Neural progenitor cell (in vitro differentiated cells): Measurements from ENCODE around the gene ARHGAP45. TPM values are rescaled to one million over a fixed set of nuclear protein-coding genes. Genes with fewer than 3 reads are reported as not detected.

Source experiments
- DNase-seq: peaks from one replicate; pipeline ENCODE4 v3.0.0-alpha.2; 2016; ENCODE audit warnings: low spot score
- H2AFZ ChIP-seq: fragments of 200-600 bp; sonication (generic); replicated peaks from 2 replicates; pipeline ENCODE4 v1.6.1; 2016; ENCODE audit warnings: antibody characterized with exemption
- H3F3A ChIP-seq: fragments of 200-600 bp; sonication (generic); 2 replicates; pipeline ENCODE4 v1.6.1; 2016; ENCODE audit warnings: antibody characterized with exemption, low read depth
- H3K27ac ChIP-seq: fragments of 200-600 bp; sonication (generic); 2 replicates; pipeline ENCODE4 v1.5.1; 2016; ENCODE audit warnings: mild to moderate bottlenecking
- H3K27me3 ChIP-seq: fragments of 200-600 bp; sonication (generic); 2 replicates; pipeline ENCODE4 v1.6.1; 2016; ENCODE audit warnings: mild to moderate bottlenecking, moderate library complexity
- H3K36me3 ChIP-seq: fragments of 200-600 bp; sonication (generic); 2 replicates; pipeline ENCODE4 v1.5.1; 2016
- H3K4me1 ChIP-seq: fragments of 200-600 bp; sonication (generic); 2 replicates; pipeline ENCODE4 v1.6.1; 2016; ENCODE audit warnings: mixed run types
- H3K4me2 ChIP-seq: fragments of 200-600 bp; sonication (generic); 2 replicates; pipeline ENCODE4 v1.6.1; 2016
- H3K4me3 ChIP-seq: fragments of 200-600 bp; sonication (generic); 2 replicates; pipeline ENCODE4 v1.5.1; 2016
- H3K79me2 ChIP-seq: fragments of 200-600 bp; sonication (generic); 2 replicates; pipeline ENCODE4 v1.6.1; 2016; ENCODE audit warnings: low read depth
- H3K9ac ChIP-seq: fragments of 200-600 bp; sonication (generic); 2 replicates; pipeline ENCODE4 v1.6.1; 2016
- H3K9me3 ChIP-seq: fragments of 200-600 bp; sonication (generic); 2 replicates; pipeline ENCODE4 v1.5.1; 2016; ENCODE audit warnings: low read depth
- H4K20me1 ChIP-seq: fragments of 200-600 bp; sonication (generic); 2 replicates; pipeline ENCODE4 v1.6.1; 2016; ENCODE audit warnings: low read depth
- H3K27ac Mint-ChIP-seq: 3 replicates; pipeline ENCODE4 v1.8.0; 2021; ENCODE audit warnings: mixed read lengths
- H3K27me3 Mint-ChIP-seq: 2 replicates; pipeline ENCODE4 v1.8.0; 2022; ENCODE audit warnings: low read depth, mild to moderate bottlenecking, inconsistent platforms, moderate library complexity, mixed read lengths; ENCODE audit not compliant: insufficient read depth
- H3K36me3 Mint-ChIP-seq: 3 replicates; pipeline ENCODE4 v1.8.0; 2021; ENCODE audit warnings: mixed read lengths
- H3K4me1 Mint-ChIP-seq: 3 replicates; pipeline ENCODE4 v1.8.0; 2021; ENCODE audit warnings: mixed read lengths
- H3K4me3 Mint-ChIP-seq: 3 replicates; pipeline ENCODE4 v1.8.0; 2021; ENCODE audit warnings: mild to moderate bottlenecking, moderate library complexity, mixed read lengths
- H3K9me3 Mint-ChIP-seq: 3 replicates; pipeline ENCODE4 v1.8.0; 2020; ENCODE audit warnings: mixed read lengths
- EZH2 ChIP-seq: fragments of 200-600 bp; sonication (generic); IDR thresholded peaks from 2 replicates; pipeline ENCODE4 v1.6.1; 2017; ENCODE audit warnings: antibody characterized with exemption, mild to moderate bottlenecking, moderate library complexity
- EZH2phosphoT487 ChIP-seq: fragments of 200-600 bp; sonication (generic); IDR thresholded peaks from 2 replicates; pipeline ENCODE4 v1.6.1; 2017; ENCODE audit warnings: antibody characterized with exemption
- total RNA-seq: library from RNA; depleted of rRNA; stranded (reverse); fragments of >200 nt; gene quantifications from 2 replicates; pipeline ENCODE4 v1.2.3, GENCODE V29; 2015; ENCODE audit warnings: low replicate concordance
- TF ChIP-seq, protein P1 (sequence below): fragments of 200-600 bp; sonication (generic); IDR thresholded peaks from 2 replicates; pipeline ENCODE4 v1.5.1; 2017; ENCODE audit warnings: antibody characterized with exemption, mild to moderate bottlenecking

ARHGAP45 gene
- total RNA-seq, 1 donor from 2014 or later = 9.6 TPM

DNA sequence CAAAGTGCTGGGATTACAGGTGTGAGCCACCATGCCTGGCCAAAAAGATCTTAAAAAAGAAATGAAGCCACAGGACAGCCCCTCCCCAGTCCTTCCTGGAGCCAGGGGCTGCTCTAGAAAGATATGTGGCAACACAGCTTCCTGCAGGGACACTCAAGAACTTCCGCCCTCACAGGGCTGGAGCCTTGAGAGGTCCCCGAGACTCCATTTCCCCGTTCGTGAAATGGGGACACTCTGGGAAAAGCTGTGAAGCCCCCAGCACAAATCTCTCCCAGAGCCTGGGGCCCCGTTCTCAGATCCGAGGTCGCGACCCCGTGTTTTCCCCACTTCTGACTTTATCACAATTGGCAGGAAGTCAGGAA lies 34.4 kb downstream of the ARHGAP45 start:
- peaks cover 16% of the 10 kb centered on the region for H3K79me2 ChIP-seq
- Mint-ChIP-seq H3K4me3 (no peak overlapping the region), H3K27me3 (peaks cover 13% of the 10 kb centered on the region), H3K36me3 (no peaks in the 10 kb centered on the region), H3K27ac (no peak overlapping the region), H3K4me1 (peaks cover 30% of the 10 kb centered on the region), H3K9me3 (no peaks in the 10 kb centered on the region)
- no peak overlapping the region for H3K4me2 ChIP-seq
- no peak overlapping the region for H3K9ac ChIP-seq
- DNase-seq = no peak
- H3K9me3 ChIP-seq = no peaks in the 10 kb centered on the region
- no peak overlapping the region for H3K27ac ChIP-seq
- H3F3A ChIP-seq = peaks cover 37% of the 10 kb centered on the region
- no peak overlapping the region for H3K4me3 ChIP-seq
- H3K4me1 ChIP-seq = peaks cover 8% of the 10 kb centered on the region
- no peak overlapping the region for H2AFZ ChIP-seq
- no peaks in the 10 kb centered on the region for H3K27me3 ChIP-seq
- TF ChIP-seq, protein P1, sequence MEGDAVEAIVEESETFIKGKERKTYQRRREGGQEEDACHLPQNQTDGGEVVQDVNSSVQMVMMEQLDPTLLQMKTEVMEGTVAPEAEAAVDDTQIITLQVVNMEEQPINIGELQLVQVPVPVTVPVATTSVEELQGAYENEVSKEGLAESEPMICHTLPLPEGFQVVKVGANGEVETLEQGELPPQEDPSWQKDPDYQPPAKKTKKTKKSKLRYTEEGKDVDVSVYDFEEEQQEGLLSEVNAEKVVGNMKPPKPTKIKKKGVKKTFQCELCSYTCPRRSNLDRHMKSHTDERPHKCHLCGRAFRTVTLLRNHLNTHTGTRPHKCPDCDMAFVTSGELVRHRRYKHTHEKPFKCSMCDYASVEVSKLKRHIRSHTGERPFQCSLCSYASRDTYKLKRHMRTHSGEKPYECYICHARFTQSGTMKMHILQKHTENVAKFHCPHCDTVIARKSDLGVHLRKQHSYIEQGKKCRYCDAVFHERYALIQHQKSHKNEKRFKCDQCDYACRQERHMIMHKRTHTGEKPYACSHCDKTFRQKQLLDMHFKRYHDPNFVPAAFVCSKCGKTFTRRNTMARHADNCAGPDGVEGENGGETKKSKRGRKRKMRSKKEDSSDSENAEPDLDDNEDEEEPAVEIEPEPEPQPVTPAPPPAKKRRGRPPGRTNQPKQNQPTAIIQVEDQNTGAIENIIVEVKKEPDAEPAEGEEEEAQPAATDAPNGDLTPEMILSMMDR = no peak
- peaks cover 16% of the 10 kb centered on the region for H4K20me1 ChIP-seq
- no peaks in the 10 kb centered on the region for H3K36me3 ChIP-seq

GRCh38 chr19:1102407-1103131 lies 35.6 kb downstream of the ARHGAP45 start:
- no peaks in the 10 kb centered on the region for H3K9me3 ChIP-seq
- peaks cover 29% of the 10 kb centered on the region for H4K20me1 ChIP-seq
- H3K27me3 ChIP-seq = no peaks in the 10 kb centered on the region
- Mint-ChIP-seq H3K9me3 (no peaks in the 10 kb centered on the region), H3K27ac (no peak overlapping the region), H3K4me3 (peak overlapping the region; percentile 83), H3K27me3 (peaks cover 13% of the 10 kb centered on the region), H3K36me3 (no peaks in the 10 kb centered on the region), H3K4me1 (peaks cover 30% of the 10 kb centered on the region)
- H2AFZ ChIP-seq = no peak overlapping the region
- no peak overlapping the region for H3K9ac ChIP-seq
- H3K79me2 ChIP-seq = peaks cover 16% of the 10 kb centered on the region
- H3K36me3 ChIP-seq = no peaks in the 10 kb centered on the region
- no peak overlapping the region for H3K4me3 ChIP-seq
- no peak overlapping the region for H3K27ac ChIP-seq
- TF ChIP-seq EZH2 = no peak
- no peak for TF ChIP-seq EZH2phosphoT487
- TF ChIP-seq, protein P1 = no peak
- H3K4me2 ChIP-seq = no peak overlapping the region
- H3K4me1 ChIP-seq = peaks cover 8% of the 10 kb centered on the region
- DNase-seq = no peak
- peaks cover 43% of the 10 kb centered on the region for H3F3A ChIP-seq

DNA sequence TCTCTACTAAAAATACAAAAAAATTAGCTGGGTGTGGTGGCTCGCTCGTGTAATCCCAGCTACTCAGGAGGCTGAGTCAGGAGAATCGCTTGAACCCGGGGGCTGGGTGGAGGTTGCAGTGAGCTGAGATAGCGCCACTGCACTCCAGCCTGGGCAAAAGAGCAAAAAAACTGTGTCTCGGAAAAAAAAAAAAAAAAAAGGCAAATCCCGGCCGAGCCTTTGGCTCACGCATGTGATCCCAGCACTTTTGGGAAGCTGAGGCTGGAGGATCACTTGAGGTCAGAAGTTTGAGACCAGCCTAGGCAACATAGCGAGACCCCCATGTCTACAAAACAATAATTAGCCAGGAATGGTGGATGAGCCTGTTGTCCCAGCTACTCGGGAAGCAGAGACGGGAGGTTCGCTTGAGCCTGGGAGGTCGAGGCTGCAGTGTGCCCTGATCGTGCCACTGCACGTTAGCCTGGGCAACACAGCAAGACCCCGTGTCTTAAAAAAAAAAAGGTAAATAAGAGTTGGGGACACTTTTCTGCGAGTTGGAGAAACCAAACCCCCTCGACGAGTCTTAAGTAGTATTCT lies 36.3 kb downstream of the ARHGAP45 start:
- no peak overlapping the region for H3K9ac ChIP-seq
- H3K4me1 ChIP-seq = peaks cover 8% of the 10 kb centered on the region
- Mint-ChIP-seq H3K27me3 (peaks cover 8% of the 10 kb centered on the region), H3K9me3 (no peaks in the 10 kb centered on the region), H3K36me3 (no peaks in the 10 kb centered on the region), H3K4me1 (peaks cover 25% of the 10 kb centered on the region), H3K27ac (no peak overlapping the region), H3K4me3 (peak overlapping the region; percentile 83)
- H3K4me3 ChIP-seq = no peak overlapping the region
- no peak overlapping the region for H3K27ac ChIP-seq
- peak overlapping the region; percentile 49 for H3K4me2 ChIP-seq
- peaks cover 16% of the 10 kb centered on the region for H3K79me2 ChIP-seq
- H3F3A ChIP-seq = peaks cover 43% of the 10 kb centered on the region
- TF ChIP-seq, protein P1 = no peak
- TF ChIP-seq EZH2 (no peak), EZH2phosphoT487 (no peak)
- H3K9me3 ChIP-seq = no peaks in the 10 kb centered on the region
- no peaks in the 10 kb centered on the region for H3K27me3 ChIP-seq
- H2AFZ ChIP-seq = no peak overlapping the region
- H4K20me1 ChIP-seq = peaks cover 30% of the 10 kb centered on the region
- H3K36me3 ChIP-seq = no peaks in the 10 kb centered on the region
- no peak for DNase-seq
